Loucy (cell line): ENCODE measurements around the gene C3AR1.
"Not testable (repeated sequence)": the region's sequence is repeated elsewhere in the genome, so short reads cannot be mapped to it uniquely, and the experiment has no call there.

Experiments
- H2AFZ ChIP-seq: fragments of 200-600 bp; sonication (generic); 2 replicates; pipeline ENCODE4 v1.6.0; 2016; ENCODE audit warnings: antibody characterized with exemption, mild to moderate bottlenecking, low read length, moderate library complexity
- H3F3A ChIP-seq: fragments of 200-600 bp; 2 replicates; pipeline ENCODE4 v1.6.0; 2016; ENCODE audit warnings: antibody characterized with exemption, low read depth, mild to moderate bottlenecking
- H3K27me3 ChIP-seq: fragments of 200-600 bp; sonication (generic); 2 replicates; pipeline ENCODE4 v1.6.1; 2014; ENCODE audit warnings: low read length, mild to moderate bottlenecking; ENCODE audit not compliant: insufficient read depth, poor library complexity, severe bottlenecking
- H3K36me3 ChIP-seq: fragments of 200-600 bp; sonication (generic); 2 replicates; pipeline ENCODE4 v1.6.1; 2016; ENCODE audit warnings: low read length; ENCODE audit not compliant: insufficient read depth
- H3K4me1 ChIP-seq: fragments of 200-600 bp; sonication (generic); 2 replicates; pipeline ENCODE4 v1.5.1; 2014; ENCODE audit warnings: low read length, mild to moderate bottlenecking; ENCODE audit not compliant: insufficient read depth, poor library complexity, severe bottlenecking
- H3K4me2 ChIP-seq: fragments of 200-600 bp; sonication (generic); 2 replicates; pipeline ENCODE4 v1.6.0; 2014; ENCODE audit warnings: antibody characterized with exemption, low read length, low read depth, mild to moderate bottlenecking; ENCODE audit not compliant: poor library complexity, severe bottlenecking
- H3K4me3 ChIP-seq: fragments of 200-600 bp; sonication (generic); 2 replicates; pipeline ENCODE4 v1.5.1; 2014; ENCODE audit warnings: low read length, mild to moderate bottlenecking, mixed read lengths; ENCODE audit not compliant: poor library complexity, severe bottlenecking
- H3K79me2 ChIP-seq: fragments of 200-600 bp; sonication (generic); 2 replicates; pipeline ENCODE4 v1.6.1; 2014; ENCODE audit warnings: low read length; ENCODE audit not compliant: insufficient read depth
- H3K9ac ChIP-seq: fragments of 200-600 bp; sonication (generic); 2 replicates; pipeline ENCODE4 v1.6.0; 2014; ENCODE audit warnings: mild to moderate bottlenecking, low read depth, low read length, moderate library complexity; ENCODE audit not compliant: poor library complexity, severe bottlenecking
- H3K9me2 ChIP-seq: fragments of 200-600 bp; sonication (generic); replicated peaks from 2 replicates; pipeline ENCODE4 v1.6.1; 2016; ENCODE audit warnings: low read depth, low read length, mixed read lengths
- H3K9me3 ChIP-seq: fragments of 200-600 bp; sonication (generic); 2 replicates; pipeline ENCODE4 v1.6.1; 2014; ENCODE audit warnings: mild to moderate bottlenecking, antibody characterized with exemption, low read length, low read depth; ENCODE audit not compliant: insufficient read depth
- H4K20me1 ChIP-seq: fragments of 200-600 bp; sonication (generic); 2 replicates; pipeline ENCODE4 v1.6.0; 2014; ENCODE audit warnings: antibody characterized with exemption, low read length, mild to moderate bottlenecking; ENCODE audit not compliant: insufficient read depth, poor library complexity, severe bottlenecking
- CTCF ChIP-seq: fragments of 200-600 bp; sonication (generic); conservative IDR thresholded peaks from 2 replicates; pipeline ENCODE4 v1.5.1; 2014; ENCODE audit warnings: mild to moderate bottlenecking, antibody characterized with exemption, low read length
- EZH2phosphoT487 ChIP-seq: fragments of 200-600 bp; IDR thresholded peaks from 2 replicates; pipeline ENCODE4 v1.6.1; 2018; ENCODE audit warnings: antibody characterized with exemption, mild to moderate bottlenecking, moderate library complexity, borderline replicate concordance

C3AR1 gene

DNA sequence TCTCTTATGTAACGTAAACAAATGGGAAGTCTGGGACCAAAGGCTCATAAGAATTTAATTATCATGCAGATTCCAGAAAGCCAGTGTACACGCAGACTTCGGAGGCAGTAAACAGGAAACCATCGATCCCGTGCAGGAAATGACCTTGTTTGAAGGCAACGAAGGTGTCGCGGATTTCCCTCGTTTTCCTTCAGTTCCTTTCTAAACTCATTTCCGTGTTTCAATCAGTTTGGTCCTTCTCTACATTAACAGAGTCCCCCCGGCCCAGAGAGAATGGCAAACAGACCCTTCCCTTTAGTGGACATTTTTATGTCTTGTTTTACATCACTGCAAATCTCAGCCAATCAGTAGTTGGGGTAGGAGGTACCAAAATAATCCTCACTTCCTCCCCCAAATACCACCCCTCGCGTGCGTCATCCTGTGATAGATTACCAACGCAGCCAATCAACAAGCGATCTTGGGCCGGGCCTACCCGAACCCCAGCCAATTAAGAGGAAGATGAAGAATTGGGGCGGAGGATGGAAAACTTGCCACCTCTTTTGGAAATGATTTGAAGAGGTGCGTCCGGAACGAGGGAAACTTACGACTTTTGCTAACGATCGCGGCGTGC, 39.8 kb downstream of the C3AR1 start:
- H3K27me3 ChIP-seq, result no peaks in the 10 kb centered on the region
- H3K79me2 ChIP-seq, result no peaks in the 10 kb centered on the region
- H4K20me1 ChIP-seq, result no peaks in the 10 kb centered on the region
- TF ChIP-seq EZH2phosphoT487 (no peak), CTCF (no peak)
- H3F3A ChIP-seq, result peaks cover 11% of the 10 kb centered on the region; the same call in 1 of the 2 replicates
- H3K9me3 ChIP-seq, result no peaks in the 10 kb centered on the region
- H3K4me3 ChIP-seq, result peak overlapping the region; percentile 80
- H3K9ac ChIP-seq, result peak overlapping the region; percentile 80
- no peaks in the 10 kb centered on the region for H3K4me1 ChIP-seq
- no peaks in the 10 kb centered on the region for H3K36me3 ChIP-seq
- peak overlapping the region; percentile 73 for H3K4me2 ChIP-seq
- no peaks in the 10 kb centered on the region for H3K9me2 ChIP-seq
- H2AFZ ChIP-seq, result peak overlapping the region; percentile 90

DNA sequence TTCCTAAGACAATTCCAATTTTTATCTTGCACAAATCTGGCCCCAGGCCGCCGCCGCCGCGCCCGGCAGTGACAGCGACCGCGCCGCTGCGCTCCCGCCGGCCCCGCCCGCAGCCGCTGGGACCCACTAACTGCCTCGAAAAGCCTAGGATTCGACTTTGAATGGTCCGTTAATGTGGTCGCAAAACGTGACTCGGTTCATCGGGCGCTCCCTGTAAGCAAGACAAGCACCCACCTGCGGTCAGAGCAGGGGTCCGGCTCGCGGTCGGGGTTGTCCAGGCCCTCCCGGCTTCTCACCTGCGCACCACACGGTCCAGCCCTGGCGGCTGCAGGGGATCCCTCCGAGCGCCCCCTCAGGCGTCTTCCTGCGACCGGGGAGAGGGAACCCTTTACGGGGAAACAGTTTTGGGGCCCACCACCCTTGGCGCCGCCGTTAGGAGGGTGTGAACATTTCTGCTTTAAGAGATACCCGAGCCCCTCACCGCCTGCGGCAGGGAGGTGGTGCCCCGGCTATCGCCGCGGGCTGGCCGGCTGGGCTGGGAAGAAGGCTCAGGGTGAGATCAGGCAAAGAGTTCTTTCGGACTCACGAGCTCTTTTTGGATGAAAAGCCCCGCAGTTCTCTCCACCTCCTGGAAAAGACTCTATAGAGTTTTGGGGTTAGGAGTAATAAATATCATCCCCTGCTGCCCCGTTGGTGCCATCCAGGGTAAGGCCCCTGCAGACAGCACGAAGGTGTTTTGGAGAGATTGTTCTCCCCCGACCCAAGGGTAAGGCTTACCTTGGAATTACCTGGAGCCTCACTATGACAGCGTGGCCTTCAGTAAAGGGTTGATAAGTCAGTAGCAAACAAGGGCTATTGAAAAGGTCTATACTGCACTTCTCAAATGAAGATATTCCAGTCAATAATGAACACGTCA, 47.2 kb downstream of the C3AR1 start:
- H3K9ac ChIP-seq, result peak overlapping the region; percentile 76
- 0 out of 2 replicates have a peak, but pooled peaks cover 4% of the 10 kb centered on the region for H3K79me2 ChIP-seq
- no peaks in the 10 kb centered on the region for H3K36me3 ChIP-seq
- H3K9me3 ChIP-seq, result no peaks in the 10 kb centered on the region
- H3K9me2 ChIP-seq, result no peaks in the 10 kb centered on the region
- H3K4me3 ChIP-seq, result peak overlapping the region; percentile 89
- H3F3A ChIP-seq, result no peaks in the 10 kb centered on the region
- peak overlapping the region; percentile 95 for H2AFZ ChIP-seq
- peak overlapping the region; percentile 98 for H3K4me2 ChIP-seq
- no peaks in the 10 kb centered on the region for H4K20me1 ChIP-seq
- peaks cover 20% of the 10 kb centered on the region for H3K4me1 ChIP-seq
- peak; percentile 35; the same call in 1 of the 2 replicates for TF ChIP-seq CTCF
- no peak for TF ChIP-seq EZH2phosphoT487
- H3K27me3 ChIP-seq, result no peaks in the 10 kb centered on the region

DNA sequence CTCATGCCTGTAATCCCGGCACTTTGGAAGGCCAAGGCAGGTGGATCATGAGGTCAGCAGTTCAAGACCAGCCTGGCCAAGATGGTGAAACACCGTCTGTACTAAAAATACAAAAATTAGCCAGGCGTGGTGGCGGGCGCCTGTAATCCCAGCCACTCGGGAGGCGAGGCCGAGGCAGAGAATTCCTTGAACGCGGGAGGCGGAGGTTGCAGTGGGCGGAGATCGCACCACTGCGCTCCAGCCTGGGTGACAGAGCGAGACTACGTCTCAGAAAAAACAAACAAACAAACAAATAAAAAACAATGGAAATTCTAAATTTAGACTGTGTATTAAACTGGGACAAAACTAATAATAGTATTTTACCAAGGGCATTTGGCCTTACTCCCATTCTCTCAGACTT, 47.9 kb downstream of the C3AR1 start:
- Histone ChIP-seq H3K4me1 (peaks cover 20% of the 10 kb centered on the region), H3K9ac (peak overlapping the region; percentile 76), H3K4me3 (peak overlapping the region; percentile 89), H3K4me2 (peak overlapping the region; percentile 98), H2AFZ (peak overlapping the region; percentile 95; the same call in 1 of the 2 replicates)
- H3K9me2 ChIP-seq, H4K20me1 ChIP-seq, H3K27me3 ChIP-seq, H3K36me3 ChIP-seq, H3F3A ChIP-seq, H3K79me2 ChIP-seq, H3K9me3 ChIP-seq: not testable (repeated sequence)
